ENCODE measurements around the gene COPG2.

The COPG2 gene

GRCh38 chr7:130463553-130464434 is 204.8 kb downstream of the COPG2 start:
- DNase-seq: no peak

- no peak for DNase-seq
Observed at GRCh38 chr7:130461272-130461671, 207.3 kb downstream of the COPG2 start.

DNA sequence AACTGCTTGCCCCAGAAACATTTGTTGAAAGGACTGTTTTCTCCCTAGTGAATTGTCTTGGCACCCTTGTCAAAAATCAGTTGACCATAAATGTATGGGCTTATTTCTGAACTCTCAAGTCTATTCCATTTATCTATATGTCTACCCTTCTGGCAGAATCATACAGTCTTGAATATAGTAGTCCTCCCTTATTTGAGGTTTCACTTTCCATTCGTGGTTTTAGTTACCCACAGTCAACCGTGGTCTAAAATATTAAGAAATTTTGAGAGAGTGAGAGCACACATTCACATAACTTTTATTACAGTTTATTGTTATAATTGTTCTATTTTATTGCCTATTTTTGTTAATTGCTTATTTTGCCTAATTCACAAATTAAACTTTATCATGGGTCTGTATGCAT is 210.3 kb downstream of the COPG2 start:
- DNase-seq: no peak
